ENCODE measurements around the gene GPR84. TPM values are rescaled to one million over a fixed set of nuclear protein-coding genes. Genes with fewer than 3 reads are reported as not detected.
"Not testable (repeated sequence)": the region's sequence is repeated elsewhere in the genome, so short reads cannot be mapped to it uniquely, and the experiment has no call there.

Gene GPR84
- total RNA-seq, 2 donors from 2014 or later: 0.24 to 2.2 TPM

DNA sequence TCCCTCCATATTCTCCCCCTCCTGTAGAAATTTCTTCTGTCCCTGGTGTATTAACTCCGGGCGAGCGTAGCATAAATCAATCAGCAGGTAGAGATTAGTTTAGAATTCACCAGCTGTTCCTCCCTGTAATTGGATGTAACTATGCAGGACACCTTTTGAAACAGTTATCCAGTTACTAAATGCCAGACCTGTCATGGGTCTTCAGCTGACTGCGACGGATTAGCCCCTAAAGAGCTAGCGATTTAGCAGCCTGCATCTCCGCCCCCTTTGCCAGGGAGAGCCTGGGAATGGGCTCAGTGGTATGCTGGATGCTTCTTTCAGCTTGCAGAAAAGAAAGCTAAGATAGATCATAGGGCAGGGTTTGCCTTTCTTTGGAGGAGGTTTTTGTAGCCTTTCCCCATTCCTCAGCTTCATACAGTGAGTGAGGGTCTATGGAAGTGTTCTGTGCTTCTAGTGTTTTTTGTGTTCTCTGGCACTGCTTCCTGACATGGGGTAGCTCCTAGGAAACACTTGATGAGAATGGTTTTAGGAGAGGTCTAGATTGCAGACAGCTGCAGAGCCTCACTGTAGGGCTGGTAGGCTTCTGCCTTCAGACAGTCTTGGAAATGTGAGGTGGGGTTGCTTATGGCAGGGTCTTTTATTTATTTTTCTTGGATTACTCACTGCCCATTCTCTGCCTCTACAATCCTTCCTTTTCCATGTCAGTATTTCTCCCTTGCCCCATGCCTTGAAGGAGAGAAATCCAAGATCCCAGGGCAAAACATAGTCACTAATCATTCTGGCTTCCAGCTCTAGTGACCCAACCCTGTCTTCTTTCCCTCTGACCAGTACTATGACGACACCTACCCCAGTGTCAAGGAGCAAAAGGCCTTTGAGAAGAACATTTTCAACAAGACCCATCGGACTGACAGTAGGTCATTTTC, 22.6 kb downstream of the GPR84 start:
- Mint-ChIP-seq H3K27me3 (no peaks in the 10 kb centered on the region), H3K36me3 (ENCODE audit: low read depth) (peaks cover 76% of the 10 kb centered on the region), H3K27ac (peak overlapping the region; percentile 15), H3K9me3 (no peaks in the 10 kb centered on the region), H3K4me1 (peaks cover 8% of the 10 kb centered on the region), H3K4me3 (no peak overlapping the region)
- ATAC-seq (replicated peaks): no peak

DNA sequence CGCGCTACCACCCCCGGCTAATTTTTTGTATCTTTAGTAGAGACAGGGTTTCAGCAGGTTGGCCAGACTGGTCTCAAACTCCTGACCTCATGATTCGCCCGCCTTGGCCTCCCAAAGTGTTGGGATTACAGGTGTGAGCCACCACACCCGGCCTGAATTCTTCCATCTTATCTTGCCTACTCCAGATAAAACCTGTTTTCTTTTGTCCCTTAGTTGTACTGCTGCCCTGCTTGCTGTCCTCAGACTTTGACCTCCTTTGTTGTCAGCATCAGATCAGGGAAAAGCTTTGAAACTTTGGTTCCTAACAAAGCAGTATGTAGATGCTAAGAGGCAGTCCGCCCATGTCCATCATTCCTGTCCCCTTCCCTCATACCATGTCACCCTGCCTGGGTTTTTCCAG, 23.4 kb downstream of the GPR84 start:
- Mint-ChIP-seq H3K4me3 (no peak overlapping the region), H3K27ac (peak overlapping the region; percentile 15), H3K9me3 (no peaks in the 10 kb centered on the region), H3K36me3 (ENCODE audit: low read depth) (peaks cover 68% of the 10 kb centered on the region), H3K27me3 (no peaks in the 10 kb centered on the region), H3K4me1 (peaks cover 8% of the 10 kb centered on the region)
- ATAC-seq (replicated peaks): no peak

DNA sequence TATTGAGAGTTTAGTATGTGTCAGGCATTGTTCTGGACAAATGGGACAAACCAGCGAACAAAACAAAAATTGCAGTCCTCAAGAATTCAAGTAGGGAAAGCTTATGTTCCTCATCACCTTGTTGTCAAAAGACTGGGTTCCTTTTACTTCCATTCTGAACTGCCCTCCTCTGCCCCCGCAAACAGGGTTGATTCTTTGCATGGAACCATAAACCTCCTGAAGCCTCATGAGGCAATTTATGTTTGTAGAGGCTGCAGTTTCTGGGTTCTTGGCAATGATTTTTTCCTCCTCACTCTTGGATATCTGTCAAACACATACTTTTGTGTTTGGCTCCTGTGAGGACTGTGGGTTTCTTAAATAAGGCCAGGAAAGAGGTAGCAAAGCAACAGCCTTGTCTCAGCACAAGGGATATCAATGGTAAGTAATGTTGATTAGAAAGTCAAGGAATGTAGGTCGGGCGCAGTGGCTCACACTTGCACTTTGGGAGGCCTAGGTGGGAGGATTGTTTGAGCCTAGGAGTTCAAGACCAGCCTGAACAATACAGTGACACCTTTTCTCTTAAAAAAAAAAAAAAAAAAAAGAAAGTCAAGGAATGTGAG, 25.5 kb downstream of the GPR84 start:
- Mint-ChIP-seq H3K27me3 (no peaks in the 10 kb centered on the region), H3K36me3 (ENCODE audit: low read depth) (peaks cover 51% of the 10 kb centered on the region), H3K9me3 (no peaks in the 10 kb centered on the region), H3K4me3 (no peak overlapping the region), H3K4me1 (peaks cover 8% of the 10 kb centered on the region), H3K27ac (no peak overlapping the region)
- ATAC-seq (replicated peaks): no peak

DNA sequence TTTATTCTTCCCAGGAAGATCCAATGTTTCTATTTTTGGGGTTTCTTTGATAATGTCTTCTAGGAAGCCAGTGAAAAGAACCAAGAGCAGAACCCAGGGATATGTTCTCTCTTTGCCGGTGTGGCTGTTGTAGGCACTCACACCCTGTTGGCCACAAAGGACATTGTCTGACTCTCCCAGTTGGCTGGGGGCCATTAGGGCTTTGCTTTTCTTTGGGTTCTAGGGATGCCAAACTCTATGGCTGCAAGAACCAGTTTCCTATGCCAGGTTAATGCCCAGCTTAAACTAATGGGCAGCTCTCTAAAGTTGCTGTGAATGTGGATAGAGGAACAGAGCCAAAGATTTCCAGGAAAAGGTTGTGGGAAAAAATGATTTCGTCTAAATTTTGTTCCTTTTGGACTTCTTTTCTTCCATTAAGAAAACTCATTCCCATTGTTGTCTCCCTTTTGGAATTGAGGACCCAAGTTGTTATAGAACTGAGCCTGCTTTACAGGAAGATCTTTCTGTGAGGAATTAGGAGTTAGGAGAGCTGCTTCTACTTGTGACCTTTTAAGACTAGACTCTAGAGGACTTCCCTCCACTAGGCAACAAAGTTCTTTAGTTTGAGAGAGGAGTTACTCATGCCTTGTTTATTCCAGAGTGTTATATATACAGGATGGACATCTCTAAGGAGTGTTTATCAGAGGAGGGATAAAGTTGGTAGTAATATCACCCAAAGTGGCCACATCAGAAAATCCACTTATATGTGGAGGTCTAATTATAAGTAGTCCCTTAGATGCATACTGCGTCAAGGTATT, 26.2 kb downstream of the GPR84 start:
- Mint-ChIP-seq H3K4me3 (no peak overlapping the region), H3K4me1 (peaks cover 13% of the 10 kb centered on the region)

DNA sequence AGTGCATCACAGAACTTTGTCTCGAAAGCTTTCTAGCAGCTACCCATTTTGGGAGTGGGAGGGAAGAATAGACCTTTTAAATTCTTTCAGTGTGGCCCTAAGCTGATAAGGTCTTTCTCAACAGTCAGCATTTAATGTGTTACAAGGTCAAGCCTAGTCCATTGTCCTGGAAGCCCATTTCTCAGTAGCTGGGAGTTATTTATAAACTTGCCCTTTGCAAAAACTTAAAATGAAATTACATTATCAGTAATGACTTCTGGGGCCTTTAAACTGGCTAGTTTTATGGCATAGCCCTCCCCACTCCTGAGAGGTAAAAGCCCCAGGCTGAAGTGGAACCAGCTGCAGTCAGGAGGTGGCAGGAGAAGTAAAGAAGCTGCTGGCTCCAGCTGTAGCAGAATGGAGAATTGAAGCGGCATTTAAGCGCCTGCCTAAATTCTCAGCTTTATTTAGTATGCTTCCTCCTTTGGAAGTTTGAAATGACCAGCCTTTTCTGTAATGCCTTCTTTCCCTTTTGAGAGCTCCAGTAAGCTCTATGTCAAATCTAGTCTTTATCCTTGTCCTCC, 26.9 kb downstream of the GPR84 start:
- peak overlapping the region; percentile 39 for H3K27ac Mint-ChIP-seq
- H3K4me3 Mint-ChIP-seq: no peak overlapping the region
- peaks cover 37% of the 10 kb centered on the region for H3K36me3 Mint-ChIP-seq (ENCODE audit: low read depth)
- no peaks in the 10 kb centered on the region for H3K27me3 Mint-ChIP-seq
- peaks cover 13% of the 10 kb centered on the region for H3K4me1 Mint-ChIP-seq
- no peaks in the 10 kb centered on the region for H3K9me3 Mint-ChIP-seq
- ATAC-seq (replicated peaks): no peak

More for the DNA sequence above, 26.2 kb downstream of the GPR84 start:
- no peaks in the 10 kb centered on the region for H3K9me3 Mint-ChIP-seq
- ATAC-seq (replicated peaks): no peak
- H3K27me3 Mint-ChIP-seq: no peaks in the 10 kb centered on the region
- peaks cover 44% of the 10 kb centered on the region for H3K36me3 Mint-ChIP-seq (ENCODE audit: low read depth)
- H3K27ac Mint-ChIP-seq: peak overlapping the region; percentile 39

DNA sequence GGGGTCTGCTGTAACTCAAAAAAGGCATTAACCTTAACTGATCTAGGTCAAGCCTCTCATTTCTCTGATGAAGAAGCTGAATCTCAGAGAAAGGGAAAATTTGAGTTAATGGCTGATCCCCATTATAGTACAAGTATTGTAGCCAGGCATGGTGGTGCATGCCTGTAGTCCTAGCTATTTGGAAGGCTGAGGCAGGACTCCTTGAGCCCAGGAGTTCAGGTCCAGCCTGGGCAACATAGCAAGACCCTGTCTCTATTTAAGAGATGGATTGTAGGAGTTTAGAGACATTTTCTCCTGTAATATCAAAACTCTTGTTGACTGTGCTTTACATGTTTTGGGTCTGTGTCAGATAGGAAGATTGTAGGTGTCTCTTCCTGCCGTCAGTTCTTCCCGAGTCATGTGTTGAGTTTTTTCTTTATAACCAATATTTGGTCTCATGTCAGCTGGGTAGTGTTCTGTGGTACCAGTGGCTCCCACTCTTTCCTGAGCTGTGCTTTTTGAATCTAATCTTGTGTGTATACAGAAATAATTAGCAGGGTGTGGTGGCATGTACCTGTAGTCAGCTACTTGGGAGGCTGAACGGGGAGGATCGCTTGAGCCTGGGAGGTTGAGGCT, 30.8 kb downstream of the GPR84 start:
- Mint-ChIP-seq H3K27me3 (no peaks in the 10 kb centered on the region), H3K4me3 (peak overlapping the region; percentile 37), H3K4me1 (peaks cover 22% of the 10 kb centered on the region), H3K36me3 (ENCODE audit: low read depth) (peaks cover 14% of the 10 kb centered on the region), H3K9me3 (no peaks in the 10 kb centered on the region), H3K27ac (no peak overlapping the region)
- peak; percentile 83 for ATAC-seq (replicated peaks)

DNA sequence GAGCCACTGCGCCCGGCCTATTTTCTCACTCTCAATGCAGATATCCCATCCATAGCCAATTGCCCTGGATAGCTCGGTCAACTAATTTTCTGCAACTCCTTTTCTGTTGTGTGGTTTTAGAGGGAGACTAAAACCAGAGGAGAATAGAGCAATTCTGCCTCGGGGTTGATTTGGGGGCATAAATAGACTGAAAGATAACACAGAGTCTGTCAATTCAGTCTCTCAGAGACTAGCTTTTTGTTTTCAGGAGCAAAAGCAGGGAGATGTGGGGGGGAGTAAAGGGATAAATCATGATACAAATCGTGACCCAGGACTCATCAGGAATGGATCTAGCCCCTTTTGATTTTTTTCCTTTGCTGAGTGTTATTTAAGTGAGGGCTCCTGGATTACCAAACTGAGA, 32.8 kb downstream of the GPR84 start:
- Mint-ChIP-seq H3K27ac (peak overlapping the region; percentile 28), H3K36me3 (ENCODE audit: low read depth) (peaks cover 15% of the 10 kb centered on the region), H3K4me3 (no peak overlapping the region), H3K9me3 (no peaks in the 10 kb centered on the region), H3K4me1 (peaks cover 24% of the 10 kb centered on the region), H3K27me3 (no peaks in the 10 kb centered on the region)
- no peak for ATAC-seq (replicated peaks)

DNA sequence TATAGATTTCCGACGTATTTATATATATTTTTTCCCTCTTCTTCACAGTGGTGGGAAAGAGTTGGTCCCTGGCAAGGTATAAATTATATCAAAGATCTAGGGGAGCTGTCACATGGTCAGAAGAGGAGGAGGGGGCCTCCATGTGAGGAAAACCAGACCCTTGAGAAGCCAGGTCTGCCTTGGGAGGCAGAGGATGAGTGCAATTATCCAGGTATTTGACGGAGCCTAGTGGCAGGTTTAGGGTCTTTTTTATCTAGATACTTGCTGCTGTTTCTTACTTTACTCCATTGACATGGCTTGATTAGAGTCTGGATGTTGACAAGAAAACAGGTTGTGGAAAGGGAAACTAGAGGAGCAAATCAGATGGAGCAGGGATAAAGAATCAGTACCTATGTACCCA, 33.8 kb downstream of the GPR84 start:
- Mint-ChIP-seq H3K36me3 (ENCODE audit: low read depth) (peaks cover 15% of the 10 kb centered on the region), H3K27me3 (no peaks in the 10 kb centered on the region), H3K9me3 (no peaks in the 10 kb centered on the region), H3K27ac (peak overlapping the region; percentile 87), H3K4me3 (no peak overlapping the region), H3K4me1 (peaks cover 24% of the 10 kb centered on the region)
- no peak for ATAC-seq (replicated peaks)

DNA sequence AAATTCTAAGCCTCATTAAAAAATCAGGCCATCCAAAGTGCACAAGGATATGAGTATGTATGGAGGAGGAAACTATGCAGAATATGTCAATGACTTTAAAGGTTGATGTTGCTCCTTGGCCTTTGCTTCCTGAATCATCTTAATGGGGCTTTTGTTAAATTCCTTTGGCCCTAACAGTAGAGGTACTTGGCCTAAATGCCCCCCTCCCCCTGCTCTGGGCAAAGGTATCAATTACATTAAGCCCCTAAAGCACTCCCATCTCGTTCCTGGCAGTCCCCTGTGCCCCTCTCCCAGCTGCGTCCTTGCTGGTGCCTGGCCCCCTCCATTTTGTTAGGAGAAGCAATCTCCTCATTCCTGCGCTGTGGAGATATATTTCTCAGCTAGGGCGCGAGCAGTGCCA, 34.5 kb downstream of the GPR84 start:
- H3K27ac Mint-ChIP-seq: peak overlapping the region; percentile 87
- ATAC-seq (replicated peaks): no peak
- H3K4me3 Mint-ChIP-seq: no peak overlapping the region
- no peaks in the 10 kb centered on the region for H3K9me3 Mint-ChIP-seq
- peaks cover 24% of the 10 kb centered on the region for H3K4me1 Mint-ChIP-seq
- H3K36me3 Mint-ChIP-seq (ENCODE audit: low read depth): peaks cover 22% of the 10 kb centered on the region
- H3K27me3 Mint-ChIP-seq: no peaks in the 10 kb centered on the region

DNA sequence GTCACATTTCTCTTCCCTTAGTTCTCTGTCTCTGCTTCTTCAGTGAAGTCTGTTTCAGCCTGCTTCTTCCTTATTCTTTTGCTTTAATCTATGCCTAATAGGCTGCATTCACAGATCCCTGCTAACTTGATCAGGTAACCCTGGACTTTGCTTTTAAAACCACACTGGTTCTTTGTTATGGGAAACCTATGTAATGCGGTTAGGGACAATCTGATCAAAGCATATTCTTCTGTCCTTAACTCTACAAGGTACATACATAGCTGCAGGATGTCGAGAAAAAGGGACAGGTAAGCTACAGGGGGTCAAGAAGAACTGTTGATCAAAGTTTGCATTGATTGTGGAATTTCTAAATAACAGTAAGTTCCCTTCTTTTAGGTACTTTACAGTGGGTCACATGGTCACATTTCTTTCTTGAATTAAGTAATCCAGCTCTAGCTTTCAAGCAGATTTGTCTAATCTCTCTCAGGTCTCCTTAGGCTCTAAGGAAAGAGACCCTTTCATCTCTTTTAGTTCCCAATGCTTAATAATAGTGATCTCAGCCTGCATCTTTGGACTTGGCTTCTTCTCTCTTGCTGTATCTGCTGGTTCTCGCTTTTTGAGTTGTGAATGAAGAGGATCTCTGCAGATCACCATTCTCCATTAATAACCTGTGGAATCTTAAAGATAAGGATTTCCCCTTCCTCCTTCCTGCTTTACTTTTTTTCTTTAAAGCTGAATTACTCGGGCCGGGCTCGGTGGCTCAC, 35.5 kb downstream of the GPR84 start:
- no peaks in the 10 kb centered on the region for H3K9me3 Mint-ChIP-seq
- peak overlapping the region; percentile 59 for H3K4me3 Mint-ChIP-seq
- H3K36me3 Mint-ChIP-seq (ENCODE audit: low read depth): peaks cover 23% of the 10 kb centered on the region
- H3K27me3 Mint-ChIP-seq: no peaks in the 10 kb centered on the region
- peak overlapping the region; percentile 87 for H3K27ac Mint-ChIP-seq
- peaks cover 28% of the 10 kb centered on the region for H3K4me1 Mint-ChIP-seq
- ATAC-seq (replicated peaks): no peak

DNA sequence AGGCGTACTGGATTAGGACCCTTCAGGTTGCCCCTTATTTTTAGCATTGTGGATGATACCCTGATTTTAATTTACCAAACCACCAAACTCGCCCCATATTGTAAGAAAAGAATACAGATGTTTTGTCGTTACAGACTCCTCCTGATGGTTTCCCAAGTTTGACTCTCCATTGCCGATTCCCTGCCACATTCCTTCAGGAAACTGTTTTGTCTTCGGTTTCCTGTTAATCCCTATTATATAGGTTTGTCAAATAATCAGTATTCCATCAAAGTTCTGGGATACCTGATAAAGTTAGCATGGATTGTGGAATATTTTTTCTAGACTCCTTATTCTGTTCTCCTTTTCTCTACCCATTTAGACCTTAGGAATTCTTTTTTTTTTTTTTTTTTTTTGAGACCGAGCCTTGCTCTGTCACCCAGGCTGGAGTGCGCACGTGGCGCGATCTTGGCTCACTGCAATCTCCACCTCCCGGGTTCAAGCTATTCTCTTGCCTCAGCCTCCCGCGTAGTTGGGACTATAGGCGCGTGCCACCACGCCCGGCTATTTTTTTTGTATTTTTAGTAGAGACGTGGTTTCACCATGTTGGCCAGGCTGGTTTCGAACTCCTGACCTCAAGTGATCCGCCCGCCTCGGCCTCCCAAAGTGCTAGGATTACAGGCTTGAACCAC, 38.7 kb downstream of the GPR84 start:
- peaks cover 19% of the 10 kb centered on the region for H3K4me1 Mint-ChIP-seq
- H3K27me3 Mint-ChIP-seq; ATAC-seq (replicated peaks); H3K9me3 Mint-ChIP-seq: not testable (repeated sequence)
- peak overlapping the region; percentile 96 for H3K4me3 Mint-ChIP-seq
- H3K36me3 Mint-ChIP-seq (ENCODE audit: low read depth): peaks cover 23% of the 10 kb centered on the region
- H3K27ac Mint-ChIP-seq: peak overlapping the region; percentile 98

DNA sequence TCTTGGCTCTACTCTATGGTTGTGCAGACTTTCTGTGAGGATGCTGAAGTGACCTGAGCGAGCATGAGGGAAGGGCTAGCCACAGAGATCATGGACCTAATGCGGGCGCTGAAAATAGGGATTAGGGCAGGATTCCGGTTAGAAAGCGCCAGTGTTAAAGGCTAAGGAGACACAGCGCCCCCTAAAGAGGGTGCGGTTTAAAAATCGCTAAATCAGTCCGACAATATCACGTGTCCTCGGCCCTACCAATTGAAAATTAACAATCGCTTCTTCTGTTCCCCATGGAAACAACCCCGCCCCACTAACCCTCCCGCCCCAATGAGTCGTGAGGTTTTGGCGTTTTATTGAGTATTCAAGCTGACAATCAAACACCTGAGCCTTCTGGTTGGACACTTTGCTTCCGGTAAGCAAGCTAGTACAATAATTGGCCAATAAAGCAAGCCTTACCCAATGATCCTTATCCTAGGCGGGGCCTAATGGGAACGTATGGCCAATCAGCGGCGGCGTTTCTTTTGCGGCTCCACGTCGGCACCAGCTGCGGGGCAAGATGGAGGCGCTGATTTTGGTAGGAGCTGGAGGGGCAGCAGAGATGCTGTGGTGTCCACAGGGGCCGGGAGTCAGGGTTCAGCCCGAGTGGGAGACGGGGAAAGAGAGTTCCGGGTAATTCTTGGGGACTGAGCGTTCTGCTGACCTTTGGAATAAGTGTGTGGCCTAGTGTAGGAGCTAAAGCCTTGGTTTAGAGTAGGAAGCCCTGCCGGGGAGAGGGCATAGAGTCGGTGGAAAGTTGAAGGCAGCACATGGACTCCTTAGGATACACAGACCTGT, 39.5 kb downstream of the GPR84 start, which contains the start of gene COPZ1:
Gene COPZ1, plus strand, starts transcription at position 515 of the 825 bp plus-strand sequence. Its CDS starts 33 bp downstream, at position 548.
- peak within 1 kb of the TSS; percentile 96 for H3K4me3 Mint-ChIP-seq
- peaks cover 12% of the 10 kb centered on the region for H3K4me1 Mint-ChIP-seq
- H3K27ac Mint-ChIP-seq: peak within 1 kb of the TSS; percentile 98
- peaks cover 21% of the 10 kb centered on the region for H3K36me3 Mint-ChIP-seq (ENCODE audit: low read depth)
- H3K9me3 Mint-ChIP-seq: no peaks in the 10 kb centered on the region
- peak; percentile 98 for ATAC-seq (replicated peaks)
- H3K27me3 Mint-ChIP-seq: no peaks in the 10 kb centered on the region
